Left ventricle myocardium inferior (tissue), 1 donor: Measurements from ENCODE around the gene KCNK18. TPM values are rescaled to one million over a fixed set of nuclear protein-coding genes. Genes with fewer than 3 reads are reported as not detected.
"Not testable (repeated sequence)": the region's sequence is repeated elsewhere in the genome, so short reads cannot be mapped to it uniquely, and the experiment has no call there.

ENCODE experiments used
- DNase-seq: peaks from one replicate; pipeline ENCODE4 v3.0.0-alpha.2; 2020
- H3K27ac ChIP-seq: fragments of 200-600 bp; replicated peaks from 2 replicates; pipeline ENCODE4 v1.8.0; 2021
- H3K27me3 ChIP-seq: fragments of 200-600 bp; 2 replicates; pipeline ENCODE4 v1.8.0; 2021; ENCODE audit warnings: low read depth
- H3K36me3 ChIP-seq: fragments of 200-600 bp; 2 replicates; pipeline ENCODE4 v1.8.0; 2021
- H3K4me1 ChIP-seq: fragments of 200-600 bp; 2 replicates; pipeline ENCODE4 v1.8.0; 2021
- H3K4me3 ChIP-seq: fragments of 200-600 bp; 2 replicates; pipeline ENCODE4 v1.8.0; 2021; ENCODE audit warnings: mild to moderate bottlenecking, moderate library complexity
- H3K9me3 ChIP-seq: fragments of 200-600 bp; replicated peaks from 2 replicates; pipeline ENCODE4 v1.8.0; 2021
- intact Hi-C: fragments of 100-400 bp; cut with micrococcal nuclease; formaldehyde crosslinking; loops from one replicate; pipeline ENCODE4 v1.11.0; 2022
- total RNA-seq: library from RNA; stranded (reverse); fragmentation: NEBNext Ultra II Directional; extraction: Animal tissue kit (Norgen Biotek cat#: 25700); gene quantifications from one replicate; pipeline ENCODE4 v1.2.1, GENCODE V29; 2021
- TF ChIP-seq, protein P1 (sequence below): fragments of 200-600 bp; IDR thresholded peaks from 2 replicates; pipeline ENCODE4 v1.8.0; 2021; ENCODE audit warnings: antibody characterized with exemption, mild to moderate bottlenecking, borderline replicate concordance
- donor health status: DM: no; HTN: yes; CAD: no; lungs with severe emphysema.

The KCNK18 gene
- total RNA-seq, 1 donor from 2014 or later = not detected

DNA sequence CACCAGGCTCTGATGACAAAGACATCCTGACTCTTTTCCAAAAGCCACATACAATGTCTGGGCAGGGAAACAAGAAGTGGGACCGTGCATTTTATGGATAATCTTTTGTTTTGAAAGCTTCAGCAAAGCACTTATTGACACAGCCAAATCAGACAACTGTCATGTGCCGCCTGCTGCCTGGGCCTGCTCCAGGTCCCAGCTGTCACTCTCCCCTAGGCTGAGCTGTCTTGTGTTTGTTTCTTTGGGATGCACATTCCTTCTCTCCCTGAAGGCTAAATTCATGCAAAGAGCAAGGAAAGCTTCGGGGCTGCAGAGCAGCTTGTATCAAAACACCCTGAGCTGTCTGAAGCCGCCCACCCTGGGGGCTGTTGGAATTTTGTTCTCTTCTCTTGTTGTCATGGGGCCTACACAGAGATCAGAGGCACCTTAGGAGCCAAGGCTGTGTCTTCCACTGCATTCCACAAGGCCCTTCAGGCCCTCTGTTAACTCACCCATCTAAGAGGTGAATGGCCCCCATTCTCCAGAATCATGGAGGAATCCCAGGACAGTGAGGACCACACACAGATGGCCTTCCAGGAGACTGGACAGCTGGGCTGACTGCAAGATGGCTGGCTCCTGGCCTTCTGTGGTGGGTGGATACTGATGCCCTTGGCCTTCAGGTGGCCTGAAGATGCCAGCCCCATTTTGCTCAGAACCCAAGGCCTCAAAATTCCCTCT is 25.8 kb downstream of the KCNK18 start:
- no peaks in the 10 kb centered on the region for H3K4me1 ChIP-seq
- H3K9me3 ChIP-seq = no peaks in the 10 kb centered on the region
- H3K27me3 ChIP-seq = peaks cover 93% of the 10 kb centered on the region
- H3K27ac ChIP-seq = no peak overlapping the region
- no peaks in the 10 kb centered on the region for H3K36me3 ChIP-seq
- DNase-seq = no peak
- intact Hi-C loops = no loop called here
- TF ChIP-seq, protein P1, sequence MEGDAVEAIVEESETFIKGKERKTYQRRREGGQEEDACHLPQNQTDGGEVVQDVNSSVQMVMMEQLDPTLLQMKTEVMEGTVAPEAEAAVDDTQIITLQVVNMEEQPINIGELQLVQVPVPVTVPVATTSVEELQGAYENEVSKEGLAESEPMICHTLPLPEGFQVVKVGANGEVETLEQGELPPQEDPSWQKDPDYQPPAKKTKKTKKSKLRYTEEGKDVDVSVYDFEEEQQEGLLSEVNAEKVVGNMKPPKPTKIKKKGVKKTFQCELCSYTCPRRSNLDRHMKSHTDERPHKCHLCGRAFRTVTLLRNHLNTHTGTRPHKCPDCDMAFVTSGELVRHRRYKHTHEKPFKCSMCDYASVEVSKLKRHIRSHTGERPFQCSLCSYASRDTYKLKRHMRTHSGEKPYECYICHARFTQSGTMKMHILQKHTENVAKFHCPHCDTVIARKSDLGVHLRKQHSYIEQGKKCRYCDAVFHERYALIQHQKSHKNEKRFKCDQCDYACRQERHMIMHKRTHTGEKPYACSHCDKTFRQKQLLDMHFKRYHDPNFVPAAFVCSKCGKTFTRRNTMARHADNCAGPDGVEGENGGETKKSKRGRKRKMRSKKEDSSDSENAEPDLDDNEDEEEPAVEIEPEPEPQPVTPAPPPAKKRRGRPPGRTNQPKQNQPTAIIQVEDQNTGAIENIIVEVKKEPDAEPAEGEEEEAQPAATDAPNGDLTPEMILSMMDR = no peak
- H3K4me3 ChIP-seq = no peak overlapping the region

DNA sequence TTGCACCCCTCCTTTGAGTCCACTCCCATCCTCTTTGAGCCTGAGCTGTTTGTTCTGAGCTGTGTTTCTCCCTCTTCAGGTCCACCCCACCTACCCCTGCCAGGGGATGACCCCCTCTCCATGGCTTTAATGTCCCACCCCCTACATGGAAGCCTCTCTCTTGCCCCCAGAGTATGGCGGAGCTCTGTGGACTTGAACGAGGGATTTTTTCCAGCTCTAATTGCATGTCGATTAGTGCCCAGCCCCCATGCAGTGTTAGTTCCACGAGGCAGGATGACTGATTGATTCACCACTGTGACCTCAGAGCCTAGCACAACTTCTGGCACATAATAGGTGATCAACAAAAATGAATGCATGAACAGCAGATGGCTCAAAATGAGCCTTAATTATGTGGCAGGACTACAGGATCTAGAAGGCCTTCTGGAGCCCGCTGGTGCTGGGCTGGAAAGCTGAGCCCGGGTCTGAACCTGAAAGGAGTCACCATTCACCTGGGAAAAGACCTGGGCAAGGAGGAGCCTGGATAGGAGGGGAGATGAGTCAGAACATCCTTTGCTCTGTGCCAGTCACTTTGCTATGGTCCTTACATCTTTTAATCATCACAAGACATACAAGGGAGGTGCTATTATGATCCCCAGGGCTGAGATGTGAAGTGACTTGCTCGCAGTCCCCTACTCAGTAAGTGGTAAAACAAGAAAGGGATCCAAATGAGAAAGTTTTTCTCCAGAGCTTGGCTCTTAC is 26.6 kb downstream of the KCNK18 start:
- Histone ChIP-seq H3K27me3 (peaks cover 93% of the 10 kb centered on the region), H3K36me3 (no peaks in the 10 kb centered on the region), H3K27ac (no peak overlapping the region), H3K4me1 (no peaks in the 10 kb centered on the region), H3K4me3 (no peak overlapping the region), H3K9me3 (no peaks in the 10 kb centered on the region)
- intact Hi-C loops = no loop called here
- TF ChIP-seq, protein P1 = no peak
- DNase-seq = no peak

DNA sequence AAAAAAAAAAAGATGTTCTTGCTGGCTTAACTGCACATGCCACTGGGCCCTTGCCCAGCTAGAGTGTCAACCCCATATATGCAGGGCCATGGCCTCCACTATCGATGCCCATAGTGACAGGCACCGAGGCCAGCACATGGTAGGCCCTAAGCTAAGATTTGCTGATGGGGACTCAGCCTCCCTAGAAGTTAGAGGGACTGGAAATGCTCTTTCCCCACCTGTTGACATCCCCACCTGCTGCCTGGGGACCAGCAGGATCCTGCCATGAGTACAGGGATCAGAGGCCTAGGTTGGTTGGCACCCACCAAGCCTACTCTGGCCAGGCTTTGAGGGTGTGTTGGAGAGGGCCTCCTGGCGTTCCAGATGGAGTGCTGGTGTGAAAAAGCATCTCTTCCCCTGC is 27.6 kb downstream of the KCNK18 start:
- Histone ChIP-seq H3K4me3 (no peak overlapping the region), H3K27me3 (peaks cover 96% of the 10 kb centered on the region), H3K4me1 (no peaks in the 10 kb centered on the region), H3K36me3 (no peaks in the 10 kb centered on the region), H3K9me3 (no peaks in the 10 kb centered on the region), H3K27ac (no peak overlapping the region)
- TF ChIP-seq, protein P1 = no peak
- DNase-seq = no peak
- intact Hi-C loops = no loop called here

DNA sequence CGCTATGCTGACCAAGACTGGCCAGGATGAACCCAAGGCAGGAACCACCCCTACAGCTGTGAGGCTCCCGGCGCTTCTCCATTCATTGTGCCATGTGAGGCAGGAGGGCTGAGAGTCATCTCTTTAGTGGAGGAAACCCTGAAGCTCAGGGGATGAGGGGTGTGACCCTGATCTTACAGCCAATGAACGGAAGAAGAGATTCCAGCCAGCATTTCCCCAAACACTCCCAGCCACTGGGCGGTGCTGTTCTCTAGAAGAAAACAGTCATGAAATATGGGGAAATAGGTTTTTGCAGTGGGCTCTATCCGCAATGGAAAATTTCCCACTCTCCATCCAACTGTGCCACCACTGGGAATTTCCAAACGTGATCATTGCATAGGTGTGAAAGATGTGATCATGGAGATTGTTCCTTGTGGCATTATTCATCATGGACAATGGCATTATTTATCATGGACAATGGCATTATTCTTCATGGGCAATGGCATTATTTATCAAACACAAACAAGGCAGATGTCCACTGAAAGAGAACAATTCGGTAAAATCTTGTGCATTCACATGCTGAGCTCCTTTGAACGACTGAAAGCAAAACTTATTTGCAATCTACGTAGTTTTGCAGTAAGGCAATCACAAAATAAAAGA is 29.6 kb downstream of the KCNK18 start:
- TF ChIP-seq, protein P1 = no peak
- Histone ChIP-seq H3K9me3 (no peaks in the 10 kb centered on the region), H3K36me3 (no peaks in the 10 kb centered on the region), H3K27ac (no peak overlapping the region), H3K4me1 (no peaks in the 10 kb centered on the region), H3K27me3 (peaks cover 96% of the 10 kb centered on the region), H3K4me3 (no peak overlapping the region)
- no peak for DNase-seq
- intact Hi-C loops = no loop called here

DNA sequence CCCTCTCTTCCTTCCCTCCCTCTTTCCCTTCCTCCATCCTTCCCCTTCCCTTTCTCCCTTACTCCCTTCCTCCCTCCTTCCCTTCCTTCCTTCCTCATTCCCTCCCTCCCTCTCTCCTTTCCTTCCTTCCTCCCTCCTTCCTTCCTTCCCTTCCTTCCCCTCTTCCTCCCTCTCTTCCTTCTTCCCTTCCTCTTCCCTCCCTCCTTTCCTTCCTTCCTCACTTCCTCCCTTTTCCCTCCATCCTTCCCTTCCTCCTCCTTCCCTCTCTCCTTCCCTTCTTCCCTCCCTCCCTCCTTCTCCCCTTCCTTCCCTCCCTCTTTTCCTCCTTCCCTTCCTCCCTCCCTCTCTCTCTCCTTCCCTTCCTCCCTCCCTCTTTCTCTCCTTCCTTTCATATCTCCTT is 30.9 kb downstream of the KCNK18 start:
- Histone ChIP-seq H3K27ac (no peak overlapping the region), H3K36me3 (no peaks in the 10 kb centered on the region), H3K27me3 (peaks cover 98% of the 10 kb centered on the region), H3K4me3 (no peak overlapping the region), H3K4me1 (no peaks in the 10 kb centered on the region), H3K9me3 (no peaks in the 10 kb centered on the region)
- intact Hi-C loops = no loop called here
- DNase-seq = no peak
- TF ChIP-seq, protein P1 = no peak

DNA sequence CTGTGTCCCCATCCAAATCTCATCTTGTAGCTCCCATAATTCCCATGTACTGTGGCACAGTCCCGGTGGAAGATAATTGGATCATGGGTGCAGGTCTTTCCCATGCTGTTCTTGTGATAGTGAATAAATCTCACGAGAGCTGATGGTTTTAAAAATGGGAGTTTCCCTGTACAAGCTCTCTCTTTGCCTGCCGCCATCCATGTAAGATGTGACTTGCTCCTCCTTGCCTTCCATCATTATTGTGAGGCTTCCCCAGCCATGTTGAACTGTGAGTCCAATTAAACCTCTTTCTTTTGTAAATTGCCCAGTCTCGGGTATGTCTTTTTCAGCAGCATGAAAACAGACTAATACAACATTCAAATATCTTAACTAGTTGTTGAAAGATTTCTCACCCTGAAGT is 32.8 kb downstream of the KCNK18 start:
- H3K4me1 ChIP-seq, H3K27ac ChIP-seq, intact Hi-C loops, DNase-seq, H3K9me3 ChIP-seq, H3K4me3 ChIP-seq, H3K36me3 ChIP-seq: not testable (repeated sequence)
- peaks cover 95% of the 10 kb centered on the region for H3K27me3 ChIP-seq
